Ecto neural progenitor cell (in vitro differentiated cells): ENCODE results near the gene MIA2.
A peak's percentile ranks its signal among the peaks of the same experiment; 100 is the strongest.
"Not testable (repeated sequence)": the region's sequence is repeated elsewhere in the genome, so short reads cannot be mapped to it uniquely, and the experiment has no call there.

Experiments used
- DNase-seq: peaks from one replicate; pipeline ENCODE4 v3.0.0-alpha.2; 2018; ENCODE audit warnings: low spot score

Gene MIA2

GRCh38 chr14:39231751-39232553, 1.8 kb upstream of the MIA2 start:
- not testable (repeated sequence) for DNase-seq

GRCh38 chr14:39232554-39233415, 930 bp upstream of the MIA2 start:
- DNase-seq = no peak

- not testable (repeated sequence) for DNase-seq
These were observed 1.3 kb downstream of the MIA2 start for GRCh38 chr14:39234986-39235385.

DNA sequence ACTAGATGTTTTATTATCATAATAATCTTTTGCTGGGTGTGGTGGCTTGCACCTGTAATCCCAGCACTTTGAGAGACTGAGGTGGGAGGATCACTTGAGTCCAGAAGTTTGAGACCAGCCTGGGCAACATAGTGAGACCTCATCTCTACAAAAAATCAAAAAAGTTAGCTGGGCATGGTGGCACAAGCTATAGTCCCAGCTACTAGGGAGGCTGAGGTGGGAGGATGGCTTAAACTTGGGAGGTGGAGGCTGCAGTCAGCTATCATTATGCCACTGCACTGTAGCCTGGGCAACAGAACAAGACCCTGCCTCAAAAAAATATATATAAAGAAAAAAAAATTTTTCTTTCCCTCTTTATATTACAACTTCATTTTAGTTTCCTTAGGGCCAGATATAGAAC, 1.8 kb downstream of the MIA2 start:
- not testable (repeated sequence) for DNase-seq

- DNase-seq = no peak
These were observed 7.1 kb downstream of the MIA2 start for GRCh38 chr14:39240769-39241168.

GRCh38 chr14:39241637-39242036, 7.9 kb downstream of the MIA2 start:
- no peak for DNase-seq

DNA sequence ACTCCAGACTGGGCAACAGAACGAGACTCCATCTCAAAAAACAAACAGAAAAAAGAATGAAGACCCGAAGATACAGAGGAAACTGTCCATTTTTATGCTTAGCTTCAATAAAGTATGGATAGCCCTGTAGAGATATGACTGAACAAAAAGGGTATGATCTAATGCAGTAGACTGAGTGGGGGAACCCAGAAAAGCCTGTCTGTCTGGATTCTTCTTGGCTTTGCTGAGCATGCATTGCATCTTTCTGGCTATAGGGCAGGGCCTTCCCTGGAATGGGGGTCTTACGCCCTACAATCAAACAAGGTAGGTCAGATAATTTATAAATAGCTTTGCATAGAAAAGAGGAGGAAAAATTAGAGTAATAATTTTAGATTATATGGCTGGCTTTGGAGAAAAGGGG, 10.1 kb downstream of the MIA2 start:
- DNase-seq = no peak

DNA sequence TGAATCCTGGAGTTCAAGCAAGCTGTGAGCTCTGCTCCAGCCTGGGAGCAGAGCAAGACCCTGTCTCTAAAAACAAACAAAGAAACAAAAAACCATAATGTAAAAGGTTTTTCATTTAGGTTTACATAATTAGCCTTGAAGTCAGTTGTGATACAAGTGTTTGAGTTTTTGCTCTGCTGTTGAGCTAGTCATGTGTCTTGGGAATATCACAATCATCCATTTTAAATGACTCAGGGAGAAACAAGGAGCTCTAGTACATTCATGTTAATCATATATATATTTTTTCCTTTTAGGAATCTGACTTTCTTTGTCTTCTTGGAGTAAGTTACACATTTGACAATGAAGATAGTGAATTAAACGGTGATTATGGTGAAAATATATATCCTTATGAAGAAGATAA, 12.9 kb downstream of the MIA2 start:
- DNase-seq = no peak

DNA sequence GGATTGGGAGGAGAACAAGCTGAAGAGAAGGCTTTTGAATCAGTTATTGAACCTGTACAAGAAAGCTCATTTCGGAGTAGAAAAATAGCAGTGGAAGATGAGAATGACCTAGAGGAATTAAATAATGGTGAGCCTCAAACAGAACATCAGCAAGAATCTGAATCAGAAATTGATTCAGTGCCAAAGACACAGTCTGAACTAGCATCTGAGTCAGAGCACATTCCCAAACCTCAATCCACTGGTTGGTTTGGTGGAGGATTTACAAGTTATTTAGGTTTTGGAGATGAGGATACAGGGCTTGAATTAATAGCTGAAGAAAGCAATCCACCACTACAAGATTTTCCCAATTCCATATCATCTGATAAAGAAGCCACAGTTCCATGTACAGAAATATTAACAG, 13.5 kb downstream of the MIA2 start:
- DNase-seq = no peak

DNA sequence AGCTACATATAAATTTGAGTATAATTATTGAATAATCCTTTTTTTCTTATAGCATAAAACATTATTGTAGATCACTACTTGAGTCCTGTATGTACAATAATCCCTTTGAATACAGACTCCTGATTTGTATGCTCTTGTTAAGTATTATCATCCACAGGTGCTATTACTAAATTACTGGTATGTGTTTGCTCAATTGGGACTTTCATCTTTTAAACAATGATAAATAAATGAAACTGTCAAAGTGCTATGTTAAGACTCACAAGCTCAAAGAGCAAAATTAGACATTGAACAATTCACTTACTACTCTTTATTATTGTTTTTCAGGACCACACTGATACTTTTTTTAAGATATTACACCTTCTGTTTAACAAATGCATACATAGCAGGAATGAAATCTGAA, 17.8 kb downstream of the MIA2 start:
- DNase-seq = no peak

DNA sequence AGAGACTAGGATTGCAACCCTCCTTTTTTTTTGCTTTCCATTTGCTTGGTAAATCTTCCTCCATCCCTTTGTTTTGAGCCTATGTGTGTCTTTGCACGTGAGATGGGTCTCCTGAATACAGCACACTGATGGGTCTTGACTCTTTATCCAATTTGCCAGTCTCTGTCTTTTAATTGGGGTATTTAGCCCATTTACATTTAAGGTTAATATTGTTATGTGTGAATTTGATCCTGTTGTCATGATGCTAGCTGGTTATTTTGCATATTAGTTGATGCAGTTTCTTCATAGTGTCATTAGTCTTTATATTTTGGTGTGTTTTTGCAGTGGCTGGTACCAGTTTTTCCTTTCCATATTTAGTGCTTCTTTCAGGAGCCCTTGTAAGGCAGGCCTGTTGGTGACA, 23.7 kb downstream of the MIA2 start:
- DNase-seq = not testable (repeated sequence)

- no peak for DNase-seq
These were observed 25.2 kb downstream of the MIA2 start for GRCh38 chr14:39258782-39259545.

- not testable (repeated sequence) for DNase-seq
These were observed 26.4 kb downstream of the MIA2 start for GRCh38 chr14:39260161-39260560.

- not testable (repeated sequence) for DNase-seq
These were observed 28.5 kb downstream of the MIA2 start for GRCh38 chr14:39262214-39262613.

DNA sequence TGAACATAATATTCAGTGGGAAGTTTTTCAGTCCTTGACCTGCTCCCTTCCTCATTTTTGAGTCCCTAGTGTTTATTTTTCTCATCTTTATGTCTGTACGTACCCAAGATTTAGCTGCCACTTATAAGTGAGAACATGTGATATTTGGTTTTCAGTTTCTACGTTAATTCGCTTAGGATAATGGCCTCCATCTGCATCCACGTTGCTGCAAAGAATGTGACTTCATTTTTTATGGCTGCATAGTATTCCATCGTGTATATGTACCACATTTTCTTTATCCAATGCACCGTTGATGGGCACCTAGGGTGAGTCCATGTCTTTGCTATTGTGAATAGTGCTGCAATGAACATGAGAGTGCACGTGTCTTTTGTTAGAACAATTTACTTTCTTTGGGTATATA, 30.3 kb downstream of the MIA2 start:
- no peak for DNase-seq

DNA sequence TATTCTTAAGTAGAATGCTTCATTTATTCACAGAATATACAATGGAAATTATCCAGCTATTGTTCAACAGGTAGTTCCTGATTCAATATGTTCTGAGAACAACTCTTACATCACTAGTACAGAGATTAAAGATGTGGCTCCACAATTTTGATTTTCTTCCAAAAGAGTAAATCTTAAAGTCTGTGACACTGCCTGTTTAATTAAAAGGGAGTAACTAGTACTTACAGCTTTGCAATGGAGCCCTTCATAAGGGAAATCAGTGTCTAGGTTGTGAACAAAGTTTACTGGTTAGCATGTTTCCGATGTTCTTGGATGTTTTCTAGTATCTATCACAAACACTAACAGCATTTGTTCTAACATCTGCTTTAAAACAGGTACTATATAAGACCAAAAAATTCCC, 30.8 kb downstream of the MIA2 start:
- no peak for DNase-seq

GRCh38 chr14:39265033-39265432, 31.3 kb downstream of the MIA2 start:
- DNase-seq = no peak

GRCh38 chr14:39265806-39266524, 32.2 kb downstream of the MIA2 start:
- DNase-seq = no peak

- DNase-seq = no peak
These were observed 32.8 kb downstream of the MIA2 start for GRCh38 chr14:39266525-39266870.

- DNase-seq = peak; percentile 87
These were observed 33.3 kb downstream of the MIA2 start for GRCh38 chr14:39266871-39267607.

DNA sequence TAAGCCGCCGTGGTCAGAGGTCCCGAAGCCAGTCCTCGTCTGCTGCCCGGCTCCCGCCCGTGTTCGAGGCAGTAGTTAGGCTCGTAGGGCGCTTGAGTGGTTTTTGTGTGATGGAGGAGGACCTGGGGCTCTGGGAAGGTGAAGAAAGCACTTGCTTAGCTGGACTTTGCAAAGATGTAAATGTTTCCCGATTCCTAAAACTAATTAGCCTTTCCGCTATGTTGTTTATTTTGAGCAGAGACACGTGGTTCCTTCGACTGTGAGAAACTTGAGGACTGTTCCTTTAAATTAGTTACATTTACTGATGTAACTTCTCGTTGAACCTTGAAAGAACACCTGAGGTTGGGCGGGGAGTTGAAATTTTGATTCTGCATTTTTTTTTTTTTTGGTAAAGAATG, 33.9 kb downstream of the MIA2 start:
- no peak for DNase-seq
